RPMI8226 (cell line): ENCODE data around the gene RERE.

Experiments
- DNase-seq: peaks from one replicate; pipeline ENCODE4 v3.0.0-alpha.2; 2015

Gene RERE

DNA sequence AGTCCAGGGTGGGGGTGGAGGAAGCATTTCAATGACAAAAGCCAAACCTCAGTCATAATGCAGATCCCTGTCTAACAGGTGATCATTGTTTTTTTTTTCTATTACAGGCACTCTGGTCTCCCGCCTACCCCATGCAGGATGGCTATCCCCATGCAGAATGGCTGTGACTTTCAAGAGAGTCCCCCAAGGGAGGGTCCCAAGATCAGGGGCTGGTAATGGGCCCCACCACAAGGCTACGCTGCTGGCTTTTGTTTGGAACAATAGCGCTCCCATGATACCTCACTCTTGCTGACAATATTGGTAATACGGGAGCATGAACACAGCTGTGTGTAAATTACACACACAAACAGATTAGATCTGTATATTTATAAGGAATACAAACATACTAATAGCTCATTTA is 380.1 kb downstream of the RERE start:
- no peak for DNase-seq

DNA sequence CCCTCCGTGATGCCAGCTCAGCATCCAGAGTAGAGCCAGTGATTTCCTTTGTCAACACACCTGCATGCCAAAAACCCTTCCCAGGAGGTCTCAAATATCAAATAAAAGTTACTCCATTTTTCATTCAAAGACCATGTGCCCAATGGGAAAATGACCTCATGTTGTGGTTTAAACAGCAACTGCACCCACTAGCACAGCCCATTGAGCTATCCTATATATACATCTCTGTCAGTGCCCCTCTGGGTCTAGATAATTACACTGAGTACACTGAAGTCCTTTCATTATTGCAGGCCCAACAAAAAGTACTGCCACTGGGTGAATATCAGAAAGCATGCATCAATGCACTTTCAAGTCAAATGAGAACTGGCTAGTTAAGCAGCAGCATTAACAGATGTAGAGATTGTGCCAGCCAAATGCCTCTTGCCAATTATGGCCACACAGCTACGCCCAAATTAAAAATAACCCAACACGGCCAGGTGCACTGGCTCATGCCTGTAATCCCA is 381.8 kb downstream of the RERE start:
- DNase-seq, result peak; percentile 20

GRCh38 chr1:8434101-8434500 is 383.3 kb downstream of the RERE start:
- DNase-seq, result no peak

DNA sequence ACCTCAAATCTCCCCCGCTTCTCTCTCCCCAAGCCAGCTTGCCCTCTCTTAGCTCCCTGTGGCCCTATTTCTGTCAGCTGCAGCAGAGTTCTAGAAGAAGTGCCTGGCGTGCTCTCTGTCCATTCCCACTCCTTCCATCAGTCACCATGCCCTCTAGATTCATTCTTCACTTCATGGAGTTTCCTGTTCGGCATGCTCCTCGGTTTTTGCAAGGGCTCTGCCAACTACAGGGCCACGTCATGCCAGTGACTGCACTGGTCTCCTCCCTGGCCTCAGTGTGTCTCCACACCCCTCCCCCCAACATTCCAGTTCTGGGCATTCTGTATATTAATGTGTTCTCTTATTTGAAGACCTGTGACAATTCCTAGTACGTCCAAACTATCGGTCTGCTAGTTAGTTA is 385.7 kb downstream of the RERE start:
- DNase-seq, result no peak

GRCh38 chr1:8431019-8431418 is 386.4 kb downstream of the RERE start:
- DNase-seq, result no peak

DNA sequence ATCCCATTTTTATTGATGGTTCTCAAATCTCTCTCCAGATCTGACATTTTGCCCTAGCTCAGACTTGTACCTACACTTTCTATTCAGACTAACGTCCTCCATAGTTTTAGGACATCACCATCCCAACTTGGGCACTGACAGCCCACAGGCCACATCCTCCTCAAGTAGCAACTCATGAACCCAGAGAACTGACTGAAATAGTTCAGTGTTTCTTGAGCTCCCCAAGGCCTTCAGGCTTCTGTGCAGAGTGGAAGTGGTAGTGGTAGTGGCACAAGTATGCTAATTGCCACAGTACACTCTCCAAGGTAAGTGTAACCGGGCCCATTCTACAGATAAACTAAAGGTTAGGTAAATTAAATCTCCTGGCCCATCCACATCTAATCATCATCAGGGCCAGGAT is 387.0 kb downstream of the RERE start:
- no peak for DNase-seq

DNA sequence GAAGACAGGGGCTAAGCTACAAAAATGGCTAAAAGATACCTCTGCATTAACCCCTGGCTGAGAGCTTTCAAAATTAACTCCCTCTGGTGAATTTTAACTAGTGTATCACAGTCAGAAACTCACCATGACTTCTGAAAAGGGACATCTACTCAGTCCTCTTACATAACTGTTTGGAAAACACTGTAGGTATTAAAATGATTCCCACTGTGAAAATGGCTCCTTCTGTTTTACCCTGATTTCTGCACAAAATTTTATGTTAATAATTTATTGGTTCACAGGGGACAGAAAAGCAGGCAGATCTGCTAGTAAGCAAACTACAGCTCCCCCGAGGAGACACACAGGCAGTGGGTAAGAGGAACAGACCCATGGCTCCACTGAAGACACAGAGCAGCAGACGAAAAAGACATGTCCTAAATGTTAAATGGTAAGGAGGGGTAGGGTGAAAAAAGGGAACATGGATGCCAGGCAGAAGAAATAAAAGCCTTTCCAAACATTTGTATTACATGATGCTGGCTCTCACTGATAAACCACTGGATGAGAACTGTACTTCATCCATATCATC is 387.8 kb downstream of the RERE start:
- no peak for DNase-seq

GRCh38 chr1:8428441-8428840 is 389.0 kb downstream of the RERE start:
- no peak for DNase-seq

- DNase-seq, result peak; percentile 46
Measured at GRCh38 chr1:8427986-8428385, 389.5 kb downstream of the RERE start.

GRCh38 chr1:8427493-8427892 is 389.9 kb downstream of the RERE start:
- peak; percentile 87 for DNase-seq

DNA sequence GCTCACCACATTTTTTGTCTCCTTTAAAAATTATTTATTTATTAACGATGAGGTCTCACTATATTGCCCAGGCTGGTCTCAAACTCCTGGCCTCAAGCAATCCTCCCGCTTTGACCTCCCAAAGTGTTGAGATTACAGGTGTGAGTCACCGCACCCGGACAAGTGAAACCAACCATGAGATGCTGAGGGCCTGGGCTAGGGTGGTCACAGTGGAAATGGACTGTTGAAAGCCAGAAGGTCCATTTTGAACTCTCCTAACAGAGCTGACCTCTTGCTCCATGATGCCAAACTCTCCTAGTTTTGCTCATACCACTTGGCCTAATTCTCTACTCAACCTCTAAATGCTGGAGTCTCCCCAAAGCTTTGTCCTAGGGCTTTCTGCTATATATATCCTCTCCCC is 390.4 kb downstream of the RERE start:
- no peak for DNase-seq

GRCh38 chr1:8425781-8426161 is 391.7 kb downstream of the RERE start:
- no peak for DNase-seq

DNA sequence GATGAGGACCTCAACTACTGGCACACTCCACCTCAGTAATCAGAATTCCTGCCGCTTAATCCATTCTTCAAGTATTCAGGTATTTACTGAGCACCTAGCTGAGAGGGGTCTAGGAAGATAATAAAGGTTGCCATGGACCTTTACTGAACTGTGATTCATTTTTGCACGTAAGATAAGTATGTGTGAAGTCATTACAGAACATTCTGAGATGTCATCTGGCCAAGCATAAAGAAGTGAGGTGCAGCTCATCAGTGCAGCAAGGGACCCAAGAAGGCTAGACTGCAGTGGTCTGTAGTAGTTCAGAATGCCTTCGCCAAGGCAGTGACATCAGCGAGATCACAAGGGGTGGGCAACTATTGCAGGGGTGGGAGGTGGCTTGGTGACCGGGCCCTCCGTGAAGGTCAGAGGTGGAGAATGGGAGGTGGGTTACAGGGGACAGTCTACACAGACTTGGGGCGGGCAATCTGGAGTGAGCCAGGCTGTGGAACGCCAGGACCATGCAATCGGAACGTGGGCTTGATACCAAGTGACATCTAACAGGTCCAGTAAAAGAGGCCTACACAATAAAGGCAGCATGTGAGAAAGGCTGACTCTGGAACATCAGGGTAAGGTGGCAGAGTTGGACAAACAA is 392.2 kb downstream of the RERE start:
- DNase-seq, result no peak

GRCh38 chr1:8424539-8425116 is 392.8 kb downstream of the RERE start:
- DNase-seq, result peak; percentile 59

DNA sequence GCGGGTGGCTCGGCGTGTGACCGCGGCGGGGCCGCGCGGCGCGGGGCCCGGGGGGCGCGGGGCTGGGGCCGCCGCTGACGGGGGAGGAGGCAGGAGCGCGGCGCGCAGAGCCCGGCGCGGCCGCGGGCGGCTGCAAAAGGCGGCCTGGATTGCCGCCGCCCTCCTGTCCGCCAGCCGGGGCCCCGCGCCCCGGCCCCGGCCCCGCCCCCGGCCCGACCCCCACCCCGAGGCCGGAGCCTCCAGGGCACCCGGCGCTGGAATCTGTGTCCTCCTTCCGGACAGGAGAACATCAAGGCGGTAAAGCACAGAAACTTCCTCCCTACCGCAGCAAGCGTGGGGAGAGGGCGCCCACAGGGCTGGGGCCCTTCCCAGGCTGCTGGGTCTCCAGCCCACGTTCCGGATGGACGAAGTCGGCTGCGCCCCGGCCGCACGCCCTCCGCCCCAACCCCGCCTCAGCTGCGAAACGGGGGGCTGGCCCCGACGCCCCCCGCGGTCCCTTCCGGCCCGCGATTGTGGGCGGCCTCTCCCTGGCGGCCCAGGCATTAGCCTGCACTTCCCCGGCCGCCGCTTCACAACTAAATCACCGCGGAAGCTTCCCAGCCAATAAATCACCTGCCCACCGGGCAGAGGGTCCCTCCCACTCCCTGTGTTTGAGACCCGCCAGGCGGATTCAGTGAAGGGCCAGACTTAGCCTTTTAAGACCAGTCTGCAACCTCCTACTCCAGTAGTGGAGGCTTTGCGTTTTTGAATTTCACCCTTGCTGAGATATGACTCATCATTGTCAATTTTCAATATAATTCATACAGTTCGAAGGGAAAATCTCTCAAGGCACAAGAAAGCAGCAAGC is 393.5 kb downstream of the RERE start:
- DNase-seq, result peak; percentile 51

- peak; percentile 23 for DNase-seq
Measured at GRCh38 chr1:8423269-8423691, 394.2 kb downstream of the RERE start.

DNA sequence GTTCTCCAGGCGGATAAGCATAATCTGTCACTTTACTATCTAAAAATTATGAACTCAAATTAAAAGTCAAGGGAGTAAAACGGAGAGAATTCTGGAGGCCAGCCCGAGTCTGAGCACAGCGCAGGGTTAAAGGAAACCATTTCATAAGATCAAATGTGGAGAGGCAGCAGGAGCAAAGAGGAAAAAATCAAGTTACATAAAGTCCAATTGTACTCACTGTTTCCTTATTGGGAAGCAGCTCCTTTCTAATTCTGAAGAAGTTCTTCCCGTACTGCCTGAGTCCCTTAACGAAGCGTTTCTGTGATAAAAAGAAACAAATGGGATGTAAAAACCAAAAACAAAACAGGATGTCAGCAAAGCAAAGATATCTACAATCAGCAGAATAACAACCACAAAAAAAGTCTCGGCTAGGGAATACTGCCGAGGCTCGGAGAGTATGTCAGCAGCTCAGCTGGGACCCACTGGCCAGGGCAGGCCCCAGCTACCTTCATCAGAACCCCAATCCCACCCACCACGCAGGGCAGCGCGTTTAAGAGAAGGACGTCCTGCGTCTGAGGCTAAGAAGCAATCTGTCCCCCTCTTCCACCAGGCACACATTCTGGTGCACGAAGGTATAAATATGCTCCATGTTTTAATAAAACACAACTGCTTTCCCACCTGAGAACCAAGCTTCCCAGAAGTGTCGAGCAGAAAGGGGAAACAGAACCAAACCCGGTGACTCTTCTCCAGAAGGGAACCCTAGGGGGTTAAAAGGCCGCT is 394.8 kb downstream of the RERE start:
- peak; percentile 60 for DNase-seq

- DNase-seq, result no peak
Measured at GRCh38 chr1:8421721-8422120, 395.7 kb downstream of the RERE start.

GRCh38 chr1:8420318-8420717 is 397.1 kb downstream of the RERE start:
- DNase-seq, result no peak

DNA sequence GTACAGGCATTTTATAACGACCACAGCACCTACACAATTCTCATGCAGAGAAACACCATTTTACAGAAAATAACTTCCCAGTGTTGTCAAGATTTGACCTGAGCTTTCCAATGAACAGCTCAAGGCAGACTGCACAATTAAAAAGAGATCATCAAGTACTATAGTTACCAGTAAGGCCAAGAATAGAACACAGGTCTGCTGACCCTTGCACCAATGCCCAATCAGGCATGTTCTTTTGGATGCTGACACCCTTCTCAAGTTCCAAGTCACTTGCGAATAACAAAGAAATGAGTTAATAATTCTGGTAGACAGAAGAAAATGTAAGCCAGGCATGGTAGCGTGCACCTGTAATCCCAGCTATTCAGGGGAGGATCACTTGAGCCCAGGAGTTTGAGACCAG is 397.6 kb downstream of the RERE start:
- no peak for DNase-seq

DNA sequence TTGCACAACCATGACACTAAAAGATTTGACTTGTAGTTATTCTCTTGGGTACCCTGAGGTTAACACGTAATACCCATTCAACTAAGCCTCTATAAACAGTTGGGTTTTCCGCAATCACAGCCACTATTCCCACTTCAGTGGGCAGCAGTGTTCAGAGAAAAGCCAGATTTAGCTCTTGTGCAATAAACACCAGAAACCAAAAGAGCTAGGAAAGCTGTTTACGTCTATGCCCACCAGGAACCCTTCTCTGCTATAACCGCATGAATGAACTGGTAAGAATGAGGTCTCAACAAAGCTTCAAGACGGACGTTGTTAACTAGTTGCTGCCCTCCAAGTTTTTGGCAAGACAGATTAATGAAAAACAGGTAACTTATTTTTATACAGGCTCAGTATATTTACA is 398.3 kb downstream of the RERE start:
- DNase-seq, result no peak

GRCh38 chr1:8418301-8418700 is 399.1 kb downstream of the RERE start:
- DNase-seq, result no peak

DNA sequence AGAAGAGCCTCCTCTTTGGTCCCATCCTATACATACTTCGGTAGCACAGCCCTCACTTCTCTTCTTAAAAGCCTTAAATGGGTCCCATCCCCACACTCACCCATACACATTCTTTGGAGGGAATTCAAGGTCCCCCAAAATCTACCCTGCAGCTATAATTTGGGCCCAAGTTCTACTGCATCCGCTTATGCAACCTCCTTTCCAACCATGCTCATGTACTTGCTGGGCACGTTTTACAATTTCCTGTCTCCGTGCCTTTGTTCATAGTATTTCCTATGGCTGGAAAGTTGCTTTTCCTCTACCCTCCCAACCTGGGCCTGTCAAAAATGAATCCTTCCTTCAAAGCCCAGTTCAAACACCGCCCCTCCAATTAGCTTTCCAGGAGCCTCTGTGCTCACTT is 399.8 kb downstream of the RERE start:
- no peak for DNase-seq
